ENCODE measurements around the gene ALCAM.

- no peak for TF ChIP-seq POLR2A (IDR thresholded peaks at IDR 0.05; ENCODE audit: low read depth, low read length)
- TF ChIP-seq POLR2AphosphoS5 (IDR thresholded peaks at IDR 0.05; ENCODE audit: low read depth, low read length), result no peak
These were observed 146.3 kb downstream of the ALCAM start for GRCh38 chr3:105513042-105513441.

Measured in GM12892 (cell line).